Osteocyte (in vitro differentiated cells): ENCODE results near the gene ESPN. TPM values are rescaled to one million over a fixed set of nuclear protein-coding genes. Genes with fewer than 3 reads are reported as not detected.
"Not testable (repeated sequence)": the region's sequence is repeated elsewhere in the genome, so short reads cannot be mapped to it uniquely, and the experiment has no call there.

Experiments used
- DNase-seq: peaks from one replicate; pipeline ENCODE4 v3.0.0; 2021; ENCODE audit warnings: mixed read lengths; ENCODE audit not compliant: unreplicated experiment; ENCODE audit errors: extremely low spot score
- H3K27ac Mint-ChIP-seq: one replicate; pipeline ENCODE4 v1.8.0; 2021; ENCODE audit warnings: mild to moderate bottlenecking, mixed read lengths; ENCODE audit not compliant: unreplicated experiment
- H3K27me3 Mint-ChIP-seq: one replicate; pipeline ENCODE4 v1.8.0; 2021; ENCODE audit warnings: mixed read lengths; ENCODE audit not compliant: unreplicated experiment
- H3K36me3 Mint-ChIP-seq: one replicate; pipeline ENCODE4 v1.8.0; 2021; ENCODE audit warnings: mixed read lengths; ENCODE audit not compliant: unreplicated experiment
- H3K4me1 Mint-ChIP-seq: one replicate; pipeline ENCODE4 v1.8.0; 2021; ENCODE audit warnings: mixed read lengths; ENCODE audit not compliant: unreplicated experiment
- H3K4me3 Mint-ChIP-seq: one replicate; pipeline ENCODE4 v1.8.0; 2021; ENCODE audit warnings: mild to moderate bottlenecking, moderate library complexity, mixed read lengths; ENCODE audit not compliant: unreplicated experiment
- H3K9me3 Mint-ChIP-seq: one replicate; pipeline ENCODE4 v1.8.0; 2021; ENCODE audit warnings: mixed read lengths; ENCODE audit not compliant: unreplicated experiment
- total RNA-seq: library from RNA; stranded (reverse); gene quantifications from 2 replicates; pipeline ENCODE4 v1.2.1, GENCODE V29; 2021
- TF ChIP-seq, protein P1 (sequence below): fragments of 200-600 bp; sonication (generic); IDR thresholded peaks from 2 replicates; pipeline ENCODE4 v1.5.0; 2021; ENCODE audit warnings: antibody characterized with exemption, mild to moderate bottlenecking, moderate library complexity

Gene ESPN
- total RNA-seq, 1 donor from 2014 or later = not detected

DNA sequence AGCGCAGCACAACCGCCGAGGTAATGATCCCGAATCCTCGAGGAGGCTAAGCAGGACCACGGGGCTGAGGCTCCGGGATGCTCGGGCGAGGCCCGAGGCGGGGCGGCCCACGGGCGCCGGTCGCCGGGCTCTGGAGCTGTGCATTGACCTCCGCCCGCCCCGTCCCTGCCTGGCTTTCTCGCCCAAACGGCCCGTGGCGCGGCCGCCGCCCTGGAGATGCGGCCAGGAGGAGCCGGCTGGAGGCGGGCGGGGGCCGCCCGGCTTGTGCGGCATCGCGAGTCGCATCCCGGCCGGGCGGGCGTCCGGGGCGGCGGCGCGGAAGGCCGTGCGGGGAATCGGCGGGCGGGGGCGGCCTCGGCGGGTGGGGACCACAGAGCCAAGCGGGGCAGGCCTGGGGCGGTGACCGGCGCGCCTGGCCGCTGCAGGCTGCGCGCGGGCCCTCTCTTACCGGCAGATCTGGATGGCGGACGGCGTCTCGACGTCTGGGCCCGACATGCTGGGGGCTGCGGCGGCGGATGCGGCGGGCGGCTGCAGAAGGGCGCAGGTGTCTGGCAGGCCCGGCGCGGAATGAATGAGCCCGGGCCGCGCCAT lies 31.7 kb upstream of the ESPN start:
- Mint-ChIP-seq H3K4me3 (peak overlapping the region; percentile 79), H3K27ac (peak overlapping the region; percentile 56), H3K4me1 (peaks cover 14% of the 10 kb centered on the region), H3K36me3 (no peaks in the 10 kb centered on the region), H3K9me3 (no peaks in the 10 kb centered on the region), H3K27me3 (no peaks in the 10 kb centered on the region)
- DNase-seq = no peak
- TF ChIP-seq, protein P1, sequence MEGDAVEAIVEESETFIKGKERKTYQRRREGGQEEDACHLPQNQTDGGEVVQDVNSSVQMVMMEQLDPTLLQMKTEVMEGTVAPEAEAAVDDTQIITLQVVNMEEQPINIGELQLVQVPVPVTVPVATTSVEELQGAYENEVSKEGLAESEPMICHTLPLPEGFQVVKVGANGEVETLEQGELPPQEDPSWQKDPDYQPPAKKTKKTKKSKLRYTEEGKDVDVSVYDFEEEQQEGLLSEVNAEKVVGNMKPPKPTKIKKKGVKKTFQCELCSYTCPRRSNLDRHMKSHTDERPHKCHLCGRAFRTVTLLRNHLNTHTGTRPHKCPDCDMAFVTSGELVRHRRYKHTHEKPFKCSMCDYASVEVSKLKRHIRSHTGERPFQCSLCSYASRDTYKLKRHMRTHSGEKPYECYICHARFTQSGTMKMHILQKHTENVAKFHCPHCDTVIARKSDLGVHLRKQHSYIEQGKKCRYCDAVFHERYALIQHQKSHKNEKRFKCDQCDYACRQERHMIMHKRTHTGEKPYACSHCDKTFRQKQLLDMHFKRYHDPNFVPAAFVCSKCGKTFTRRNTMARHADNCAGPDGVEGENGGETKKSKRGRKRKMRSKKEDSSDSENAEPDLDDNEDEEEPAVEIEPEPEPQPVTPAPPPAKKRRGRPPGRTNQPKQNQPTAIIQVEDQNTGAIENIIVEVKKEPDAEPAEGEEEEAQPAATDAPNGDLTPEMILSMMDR = no peak

DNA sequence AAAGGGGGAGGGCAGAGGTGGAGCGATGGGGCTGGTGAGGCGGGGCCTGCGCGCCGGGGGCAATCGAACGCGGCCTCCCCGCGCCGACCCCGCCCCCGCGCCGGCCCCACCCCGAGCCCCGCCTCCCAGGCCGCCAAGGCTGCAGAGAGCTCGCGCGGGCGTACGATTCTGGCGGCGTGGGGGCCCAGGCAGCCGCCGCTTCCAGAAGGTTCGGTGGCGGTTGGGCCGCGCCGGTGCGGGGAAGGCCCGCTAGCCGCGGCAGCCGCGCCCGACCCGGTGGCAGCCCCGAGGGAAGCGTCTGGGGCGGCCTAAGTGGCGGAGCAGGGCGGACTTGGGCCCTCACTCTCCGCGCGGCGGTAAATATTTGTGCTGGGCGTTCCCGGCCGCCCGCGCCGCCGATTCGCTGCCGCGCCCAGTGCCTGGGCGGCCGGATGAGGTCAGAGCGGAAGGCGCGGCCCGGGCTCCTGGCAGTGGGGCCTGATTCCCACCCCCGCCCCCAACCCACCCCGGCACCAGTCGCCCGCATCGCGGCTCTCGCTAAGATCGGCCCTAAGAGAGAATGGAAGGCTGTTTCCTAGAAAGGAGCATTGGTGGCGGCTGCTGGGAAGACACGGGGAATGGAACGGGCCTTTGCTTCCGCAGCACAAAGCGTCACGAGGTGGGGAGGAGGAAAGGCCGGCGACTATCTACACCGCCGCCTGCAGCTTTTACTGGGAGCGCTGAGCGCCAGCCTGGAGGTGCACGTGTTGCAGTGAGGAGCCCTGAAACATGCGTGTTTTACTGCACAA lies 31.0 kb upstream of the ESPN start, which contains the start of gene ACOT7:
Gene ACOT7 (minus strand): TSS at position 368 of the 788 bp plus-strand sequence. CDS start 368 bp downstream, outside the sequence.
- H3K27ac Mint-ChIP-seq = peak within 1 kb of the TSS; percentile 90
- H3K9me3 Mint-ChIP-seq = no peaks in the 10 kb centered on the region
- H3K4me1 Mint-ChIP-seq = peaks cover 14% of the 10 kb centered on the region
- no peaks in the 10 kb centered on the region for H3K27me3 Mint-ChIP-seq
- peak; percentile 93 for DNase-seq
- TF ChIP-seq, protein P1 = peak; percentile 41
- H3K36me3 Mint-ChIP-seq = no peaks in the 10 kb centered on the region
- peak within 1 kb of the TSS; percentile 81 for H3K4me3 Mint-ChIP-seq

GRCh38 chr1:6395130-6395529 lies 29.4 kb upstream of the ESPN start:
- H3K4me3 Mint-ChIP-seq = not testable (repeated sequence)

GRCh38 chr1:6395781-6396244 lies 28.8 kb upstream of the ESPN start:
- H3K4me1 Mint-ChIP-seq = peaks cover 14% of the 10 kb centered on the region
- H3K27me3 Mint-ChIP-seq, H3K9me3 Mint-ChIP-seq, DNase-seq, H3K27ac Mint-ChIP-seq, H3K36me3 Mint-ChIP-seq, H3K4me3 Mint-ChIP-seq: not testable (repeated sequence)

More at GRCh38 chr1:6395130-6395529, 29.4 kb upstream of the ESPN start:
- H3K36me3 Mint-ChIP-seq, H3K27me3 Mint-ChIP-seq, DNase-seq, H3K9me3 Mint-ChIP-seq, H3K27ac Mint-ChIP-seq: not testable (repeated sequence)
- H3K4me1 Mint-ChIP-seq = peaks cover 14% of the 10 kb centered on the region

DNA sequence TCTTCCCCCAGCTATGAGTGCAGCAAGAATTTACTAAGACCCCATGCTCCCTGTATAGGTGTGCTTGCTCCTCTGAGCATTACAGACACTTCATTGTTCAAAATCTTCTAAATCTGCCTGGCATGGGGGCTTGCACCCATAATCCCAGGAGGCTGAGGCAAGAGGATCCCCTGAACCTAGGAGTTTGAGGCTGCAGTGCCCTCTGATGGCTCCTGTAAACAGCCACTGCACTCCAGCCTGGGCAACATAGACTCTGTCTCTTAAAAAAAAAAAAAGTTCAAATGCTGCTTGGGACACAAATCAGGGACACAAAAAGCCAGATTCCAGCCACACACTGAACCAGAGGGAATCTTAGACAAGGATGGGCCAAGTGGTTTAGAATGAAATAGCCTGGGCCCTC lies 27.6 kb upstream of the ESPN start:
- Mint-ChIP-seq H3K4me1 (peaks cover 11% of the 10 kb centered on the region), H3K27ac (no peak overlapping the region), H3K36me3 (no peaks in the 10 kb centered on the region), H3K9me3 (no peaks in the 10 kb centered on the region), H3K4me3 (no peak overlapping the region), H3K27me3 (peaks cover 5% of the 10 kb centered on the region)
- no peak for DNase-seq
- TF ChIP-seq, protein P1 = peak; percentile 14
